Right lobe of liver (tissue), 6 donors: Measurements from ENCODE around the gene TMEM44. TPM values are rescaled to one million over a fixed set of nuclear protein-coding genes. Genes with fewer than 3 reads are reported as not detected.

ENCODE experiments used
- ATAC-seq, 4 donors: fragments of 200-7000 bp; cut with Tn5 transposase; one replicate each; pipeline ENCODE4 v1.9.1; 2020; ENCODE audit warnings: mild to moderate bottlenecking in 4 of 4, moderate library complexity in 4 of 4
- DNase-seq, 3 donors: peaks; one replicate each; pipeline ENCODE4 v3.0.0-alpha.2; 2020
- H3K27ac ChIP-seq, 3 donors: fragments of 200-600 bp; one replicate each; pipeline ENCODE4 v1.8.0; 2022
- H3K27me3 ChIP-seq, 2 donors: fragments of 200-600 bp; one replicate each; pipeline ENCODE4 v1.8.0; 2022
- H3K36me3 ChIP-seq, 4 donors: fragments of 200-600 bp; sonication (generic) in 1 of 4; one replicate each; pipeline versions ENCODE4 v1.5.1 to v1.8.0; 2017 to 2022; ENCODE audit warnings: control low read depth in 1 of 4
- H3K4me1 ChIP-seq, 4 donors: fragments of 200-600 bp; sonication (generic) in 1 of 4; one replicate each; pipeline versions ENCODE4 v1.5.1 to v1.8.0; 2017 to 2022; ENCODE audit warnings: control low read depth in 1 of 4
- H3K4me3 ChIP-seq, 3 donors: fragments of 200-600 bp; one replicate each; pipeline ENCODE4 v1.8.0; 2022
- H3K9me3 ChIP-seq, 4 donors: fragments of 200-600 bp; sonication (generic) in 1 of 4; one replicate each; pipeline versions ENCODE4 v1.5.1 to v1.8.0; 2017 to 2022; ENCODE audit warnings: control low read depth in 1 of 4
- POLR2A ChIP-seq: fragments of 450-650 bp; IDR thresholded peaks from one replicate; pipeline ENCODE4 v1.6.1; 2017; ENCODE audit warnings: antibody characterized with exemption, mild to moderate bottlenecking
- WGBS: methylation state at CpG from one replicate; pipeline ENCODE4 v1.1.6; 2018; ENCODE audit warnings: low coverage, low lambda C conversion rate; ENCODE audit not compliant: insufficient coverage; ENCODE audit errors: missing lambda C conversion rate; 5-methylcytosine and 5-hydroxymethylcytosine counted together
- intact Hi-C, 2 donors: fragments of 100-400 bp; cut with DNase I; formaldehyde crosslinking; loops; one replicate each; pipeline versions ENCODE4 v1.11.2 to v1.14.1; 2022
- small RNA-seq, 2 experiments: library from RNA; depleted of rRNA; stranded (forward); fragments of <200 nt; gene quantifications; one replicate each; pipeline ENCODE3, GENCODE V24; 2016
- total RNA-seq, 6 experiments: library from RNA; depleted of rRNA in 2 of 6; stranded (reverse); fragments of >200 nt in 2 of 6; fragmentation: NEBNext Ultra II Directional in 3 of 6; extraction: Animal tissue kit (Norgen Biotek cat#: 25700) in 3 of 6; gene quantifications; one replicate each; pipeline versions ENCODE4 v1.1.0 to v1.2.4, GENCODE V29; 2016 to 2023
- TF ChIP-seq, protein P1 (sequence below), 4 donors: fragments of 200-600 bp in 3 of 4; fragments of 450-650 bp in 1 of 4; IDR thresholded peaks; one replicate each; pipeline versions ENCODE4 v1.5.1 to v1.8.0; 2016 to 2022; ENCODE audit warnings: antibody characterized with exemption in 4 of 4, mild to moderate bottlenecking in 2 of 4
- donor health status: DM: no; HTN: yes; CAD: no.
- donor health status: DM: no; HTN: no; CAD: no.
- donor health status: DM: no; HTN: no; CAD: no.
- donor health status: DM: no; HTN: yes; CAD: no.
- donor health status: DM: no; HTN: yes; CAD: no.

TMEM44 gene
- total RNA-seq, 6 experiments from 2014 or later, result 2.2 to 6.8 (median 4.2) TPM

DNA sequence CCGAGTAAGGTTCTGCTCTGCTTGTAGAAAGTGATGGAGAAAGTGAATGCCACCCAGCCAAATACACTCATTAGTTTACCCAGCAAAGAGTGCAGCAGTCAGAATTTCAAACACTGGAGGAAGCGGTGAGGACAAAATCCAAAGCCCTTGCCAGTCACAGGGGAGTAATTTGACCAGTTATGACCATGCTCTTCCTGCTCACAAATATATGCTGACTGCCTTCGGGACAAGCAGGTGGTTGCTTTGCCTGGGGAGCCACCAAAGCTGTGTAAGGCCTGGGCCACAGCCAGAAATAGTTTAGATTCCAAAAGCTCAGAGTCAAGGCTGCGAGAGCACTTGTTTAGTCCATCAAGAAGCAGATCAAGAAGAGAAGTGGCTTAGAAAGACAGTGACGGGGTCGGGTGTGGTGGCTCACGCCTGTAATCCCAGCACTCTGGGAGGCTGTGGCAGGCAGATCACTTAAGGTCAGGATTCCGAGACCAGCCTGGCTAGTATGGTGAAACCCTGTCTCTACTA lies 95.4 kb downstream of the TMEM44 start:
- H3K36me3 ChIP-seq, result no peaks in the 10 kb centered on the region
- TF ChIP-seq POLR2A, result peak; percentile 31
- TF ChIP-seq, protein P1, sequence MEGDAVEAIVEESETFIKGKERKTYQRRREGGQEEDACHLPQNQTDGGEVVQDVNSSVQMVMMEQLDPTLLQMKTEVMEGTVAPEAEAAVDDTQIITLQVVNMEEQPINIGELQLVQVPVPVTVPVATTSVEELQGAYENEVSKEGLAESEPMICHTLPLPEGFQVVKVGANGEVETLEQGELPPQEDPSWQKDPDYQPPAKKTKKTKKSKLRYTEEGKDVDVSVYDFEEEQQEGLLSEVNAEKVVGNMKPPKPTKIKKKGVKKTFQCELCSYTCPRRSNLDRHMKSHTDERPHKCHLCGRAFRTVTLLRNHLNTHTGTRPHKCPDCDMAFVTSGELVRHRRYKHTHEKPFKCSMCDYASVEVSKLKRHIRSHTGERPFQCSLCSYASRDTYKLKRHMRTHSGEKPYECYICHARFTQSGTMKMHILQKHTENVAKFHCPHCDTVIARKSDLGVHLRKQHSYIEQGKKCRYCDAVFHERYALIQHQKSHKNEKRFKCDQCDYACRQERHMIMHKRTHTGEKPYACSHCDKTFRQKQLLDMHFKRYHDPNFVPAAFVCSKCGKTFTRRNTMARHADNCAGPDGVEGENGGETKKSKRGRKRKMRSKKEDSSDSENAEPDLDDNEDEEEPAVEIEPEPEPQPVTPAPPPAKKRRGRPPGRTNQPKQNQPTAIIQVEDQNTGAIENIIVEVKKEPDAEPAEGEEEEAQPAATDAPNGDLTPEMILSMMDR (IDR thresholded peaks at IDR 0.05), result no peak
- H3K27me3 ChIP-seq, result no peaks in the 10 kb centered on the region
- H3K9me3 ChIP-seq, result no peaks in the 10 kb centered on the region
- peak; percentile 65 to 74 (median 68) for ATAC-seq
- intact Hi-C loops, result no loop called here
- peak overlapping the region in 1 of 3 donors; percentile 5 for H3K4me3 ChIP-seq
- WGBS, result 9% methylated on average over 3 of the region's 8 CpGs
- H3K27ac ChIP-seq, result peak overlapping the region; percentile 75 to 90 (median 86)
- DNase-seq, result peak in 2 of 3 donors; percentile 44 to 66
- peaks cover 0 to 25% (median 11%) of the 10 kb centered on the region in 4 donors for H3K4me1 ChIP-seq

Small RNAs within 50 kb of the gene (small RNA-seq; reads per million reads assigned to genes)
- gene AC046143.2, result 0 reads per million in 2 experiments

Other genes with a start within 250 kb of the TMEM44 start
- under 1 TPM in 4 of 6 experiments, not detected in 2; 0.07 to 0.23 (median 0.16) TPM for gene GP5, start 234.2 kb downstream of the TMEM44 start, total RNA-seq
- 100 to 1,000 TPM; 109 to 172 (median 145) TPM for gene ATP13A3, start 146.4 kb downstream of the TMEM44 start, total RNA-seq
- gene LSG1, start 38.8 kb upstream of the TMEM44 start, total RNA-seq, result 10 to 100 TPM; 13.7 to 23.2 (median 18.0) TPM
- 1 to 10 TPM; 1.0 to 8.4 (median 5.3) TPM for gene FAM43A, start 52.5 kb upstream of the TMEM44 start, total RNA-seq